Activated T-helper 17 cell treated with anti-CD3 and anti-CD28 coated beads, Interleukin-2, amount 50 U/mL, for 72 hours (primary cell): ENCODE data around the gene SGCD. TPM values are rescaled to one million over a fixed set of nuclear protein-coding genes. Genes with fewer than 3 reads are reported as not detected.

Source experiments
- ATAC-seq: fragments of 150-1000 bp; cut with Tn5 transposase; replicated peaks from 2 replicates; pipeline ENCODE4 v1.10.0; 2021; ENCODE audit warnings: mild to moderate bottlenecking, moderate library complexity
- H3K27ac Mint-ChIP-seq: one replicate; pipeline ENCODE4 v1.8.0; 2022; ENCODE audit warnings: mixed read lengths
- H3K27me3 Mint-ChIP-seq: one replicate; pipeline ENCODE4 v1.8.0; 2022; ENCODE audit warnings: mixed read lengths
- H3K36me3 Mint-ChIP-seq: one replicate; pipeline ENCODE4 v1.8.0; 2022; ENCODE audit warnings: low read depth, mild to moderate bottlenecking, mixed read lengths
- H3K4me1 Mint-ChIP-seq: one replicate; pipeline ENCODE4 v1.8.0; 2022; ENCODE audit warnings: mixed read lengths
- H3K4me3 Mint-ChIP-seq: one replicate; pipeline ENCODE4 v1.8.0; 2022; ENCODE audit warnings: mild to moderate bottlenecking, mixed read lengths
- H3K9me3 Mint-ChIP-seq: one replicate; pipeline ENCODE4 v1.8.0; 2022; ENCODE audit warnings: mixed read lengths
- total RNA-seq, 2 donors: library from RNA; stranded (reverse); gene quantifications; one replicate each; pipeline ENCODE4 v1.2.3, GENCODE V29; 2022

The SGCD gene
- total RNA-seq, 2 donors from 2014 or later = not detected

GRCh38 chr5:156475182-156476157, 148.5 kb downstream of the SGCD start:
- ATAC-seq = peak; percentile 35
- no peaks in the 10 kb centered on the region for H3K36me3 Mint-ChIP-seq
- no peaks in the 10 kb centered on the region for H3K9me3 Mint-ChIP-seq
- peaks cover 4% of the 10 kb centered on the region for H3K27me3 Mint-ChIP-seq
- no peaks in the 10 kb centered on the region for H3K4me1 Mint-ChIP-seq
- no peak overlapping the region for H3K4me3 Mint-ChIP-seq
- H3K27ac Mint-ChIP-seq = no peak overlapping the region

- no peaks in the 10 kb centered on the region for H3K4me1 Mint-ChIP-seq
- no peak for ATAC-seq
- H3K27ac Mint-ChIP-seq = no peak overlapping the region
- no peak overlapping the region for H3K4me3 Mint-ChIP-seq
- peaks cover 7% of the 10 kb centered on the region for H3K27me3 Mint-ChIP-seq
- H3K36me3 Mint-ChIP-seq = no peaks in the 10 kb centered on the region
- no peaks in the 10 kb centered on the region for H3K9me3 Mint-ChIP-seq
These were observed 149.2 kb downstream of the SGCD start for GRCh38 chr5:156476158-156476551.

GRCh38 chr5:156476678-156477077, 149.7 kb downstream of the SGCD start:
- no peaks in the 10 kb centered on the region for H3K4me1 Mint-ChIP-seq
- H3K36me3 Mint-ChIP-seq = no peaks in the 10 kb centered on the region
- H3K4me3 Mint-ChIP-seq = no peak overlapping the region
- no peak for ATAC-seq
- no peaks in the 10 kb centered on the region for H3K9me3 Mint-ChIP-seq
- H3K27me3 Mint-ChIP-seq = peaks cover 8% of the 10 kb centered on the region
- no peak overlapping the region for H3K27ac Mint-ChIP-seq

- peaks cover 8% of the 10 kb centered on the region for H3K27me3 Mint-ChIP-seq
- no peaks in the 10 kb centered on the region for H3K4me1 Mint-ChIP-seq
- H3K4me3 Mint-ChIP-seq = no peak overlapping the region
- ATAC-seq = no peak
- no peaks in the 10 kb centered on the region for H3K36me3 Mint-ChIP-seq
- H3K27ac Mint-ChIP-seq = no peak overlapping the region
- H3K9me3 Mint-ChIP-seq = no peaks in the 10 kb centered on the region
These were observed 150.2 kb downstream of the SGCD start for GRCh38 chr5:156477196-156477595.

- Mint-ChIP-seq H3K27me3 (peaks cover 8% of the 10 kb centered on the region), H3K27ac (no peak overlapping the region), H3K9me3 (no peaks in the 10 kb centered on the region), H3K4me1 (no peaks in the 10 kb centered on the region), H3K36me3 (no peaks in the 10 kb centered on the region), H3K4me3 (no peak overlapping the region)
- peak; percentile 45 for ATAC-seq
These were observed 152.9 kb downstream of the SGCD start for GRCh38 chr5:156479849-156480248.

- Mint-ChIP-seq H3K36me3 (no peaks in the 10 kb centered on the region), H3K4me3 (no peak overlapping the region), H3K27ac (no peak overlapping the region), H3K4me1 (no peaks in the 10 kb centered on the region), H3K9me3 (peaks cover 5% of the 10 kb centered on the region), H3K27me3 (peaks cover 4% of the 10 kb centered on the region)
- ATAC-seq = no peak
These were observed 154.8 kb downstream of the SGCD start for GRCh38 chr5:156481741-156482140.

- H3K4me3 Mint-ChIP-seq = no peak overlapping the region
- no peaks in the 10 kb centered on the region for H3K4me1 Mint-ChIP-seq
- H3K27ac Mint-ChIP-seq = no peak overlapping the region
- no peaks in the 10 kb centered on the region for H3K36me3 Mint-ChIP-seq
- peaks cover 11% of the 10 kb centered on the region for H3K9me3 Mint-ChIP-seq
- ATAC-seq = no peak
- peaks cover 8% of the 10 kb centered on the region for H3K27me3 Mint-ChIP-seq
These were observed 155.9 kb downstream of the SGCD start for GRCh38 chr5:156482818-156483217.

- no peaks in the 10 kb centered on the region for H3K4me1 Mint-ChIP-seq
- H3K36me3 Mint-ChIP-seq = no peaks in the 10 kb centered on the region
- no peak overlapping the region for H3K4me3 Mint-ChIP-seq
- H3K9me3 Mint-ChIP-seq = peaks cover 21% of the 10 kb centered on the region
- H3K27me3 Mint-ChIP-seq = peaks cover 7% of the 10 kb centered on the region
- no peak for ATAC-seq
- no peak overlapping the region for H3K27ac Mint-ChIP-seq
These were observed 159.7 kb downstream of the SGCD start for GRCh38 chr5:156486394-156487238.

GRCh38 chr5:156491766-156492165, 164.8 kb downstream of the SGCD start:
- Mint-ChIP-seq H3K9me3 (peaks cover 17% of the 10 kb centered on the region), H3K4me3 (no peak overlapping the region), H3K27me3 (peaks cover 12% of the 10 kb centered on the region), H3K4me1 (no peaks in the 10 kb centered on the region), H3K36me3 (no peaks in the 10 kb centered on the region), H3K27ac (no peak overlapping the region)
- ATAC-seq = no peak

- no peak for ATAC-seq
These were observed 169.3 kb downstream of the SGCD start for GRCh38 chr5:156496291-156496690.

GRCh38 chr5:156497804-156498208, 170.8 kb downstream of the SGCD start:
- no peak for ATAC-seq
- no peaks in the 10 kb centered on the region for H3K9me3 Mint-ChIP-seq
- no peaks in the 10 kb centered on the region for H3K4me1 Mint-ChIP-seq
- H3K27me3 Mint-ChIP-seq = peaks cover 21% of the 10 kb centered on the region
- H3K4me3 Mint-ChIP-seq = no peak overlapping the region
- no peaks in the 10 kb centered on the region for H3K36me3 Mint-ChIP-seq
- H3K27ac Mint-ChIP-seq = no peak overlapping the region

More at GRCh38 chr5:156496291-156496690, 169.3 kb downstream of the SGCD start:
- H3K27ac Mint-ChIP-seq = no peak overlapping the region
- H3K4me1 Mint-ChIP-seq = no peaks in the 10 kb centered on the region
- no peaks in the 10 kb centered on the region for H3K9me3 Mint-ChIP-seq
- peaks cover 16% of the 10 kb centered on the region for H3K27me3 Mint-ChIP-seq
- no peak overlapping the region for H3K4me3 Mint-ChIP-seq
- no peaks in the 10 kb centered on the region for H3K36me3 Mint-ChIP-seq

- Mint-ChIP-seq H3K4me3 (no peak overlapping the region), H3K4me1 (no peaks in the 10 kb centered on the region), H3K27ac (no peak overlapping the region), H3K9me3 (no peaks in the 10 kb centered on the region), H3K36me3 (no peaks in the 10 kb centered on the region), H3K27me3 (peaks cover 25% of the 10 kb centered on the region)
- ATAC-seq = no peak
These were observed 171.4 kb downstream of the SGCD start for GRCh38 chr5:156498226-156498980.

- Mint-ChIP-seq H3K4me1 (no peaks in the 10 kb centered on the region), H3K27me3 (peaks cover 24% of the 10 kb centered on the region), H3K4me3 (no peak overlapping the region), H3K9me3 (no peaks in the 10 kb centered on the region), H3K27ac (no peak overlapping the region), H3K36me3 (no peaks in the 10 kb centered on the region)
- ATAC-seq = no peak
These were observed 173.8 kb downstream of the SGCD start for GRCh38 chr5:156500755-156501154.

GRCh38 chr5:156505101-156505500, 178.1 kb downstream of the SGCD start:
- ATAC-seq = no peak
- H3K27me3 Mint-ChIP-seq = peaks cover 18% of the 10 kb centered on the region
- H3K36me3 Mint-ChIP-seq = no peaks in the 10 kb centered on the region
- H3K4me1 Mint-ChIP-seq = no peaks in the 10 kb centered on the region
- H3K4me3 Mint-ChIP-seq = no peak overlapping the region
- H3K9me3 Mint-ChIP-seq = no peaks in the 10 kb centered on the region
- H3K27ac Mint-ChIP-seq = no peak overlapping the region
